ENCODE results near the gene PGA3.

PGA3 gene

GRCh38 chr11:61162092-61162941, 41.0 kb upstream of the PGA3 start:
- TF ChIP-seq POLR2AphosphoS5 (IDR thresholded peaks at IDR 0.05; ENCODE audit: low read depth, low read length) = no peak
- no peak for TF ChIP-seq SIN3A (IDR thresholded peaks at IDR 0.05; ENCODE audit: borderline replicate concordance, insufficient read depth, low read length)
- no peak for TF ChIP-seq REST (IDR thresholded peaks at IDR 0.05; ENCODE audit: insufficient read depth in 1 of 2, low read depth in 2 of 2, low read length in 2 of 2)
- no peak for TF ChIP-seq TAF1 (IDR thresholded peaks at IDR 0.05; ENCODE audit: borderline replicate concordance, insufficient read depth, low read length)
- TF ChIP-seq FOXP2 (optimal IDR thresholded peaks at IDR 0.05; ENCODE audit: borderline replicate concordance, extremely low read depth, extremely low read length, insufficient read depth) = no peak

- TF ChIP-seq TAF1 (IDR thresholded peaks at IDR 0.05; ENCODE audit: borderline replicate concordance, insufficient read depth, low read length) (no peak), POLR2AphosphoS5 (IDR thresholded peaks at IDR 0.05; ENCODE audit: low read depth, low read length) (no peak), FOXP2 (optimal IDR thresholded peaks at IDR 0.05; ENCODE audit: borderline replicate concordance, extremely low read depth, extremely low read length, insufficient read depth) (no peak), SIN3A (IDR thresholded peaks at IDR 0.05; ENCODE audit: borderline replicate concordance, insufficient read depth, low read length) (no peak), REST (IDR thresholded peaks at IDR 0.05; ENCODE audit: insufficient read depth in 1 of 2, low read depth in 2 of 2, low read length in 2 of 2) (no peak)
These were observed 40.3 kb upstream of the PGA3 start for GRCh38 chr11:61163021-61163420.

GRCh38 chr11:61163714-61164605, 39.4 kb upstream of the PGA3 start:
- TF ChIP-seq REST (IDR thresholded peaks at IDR 0.05; ENCODE audit: insufficient read depth in 1 of 2, low read depth in 2 of 2, low read length in 2 of 2) = no peak
- TF ChIP-seq SIN3A (IDR thresholded peaks at IDR 0.05; ENCODE audit: borderline replicate concordance, insufficient read depth, low read length) = no peak
- no peak for TF ChIP-seq FOXP2 (optimal IDR thresholded peaks at IDR 0.05; ENCODE audit: borderline replicate concordance, extremely low read depth, extremely low read length, insufficient read depth)
- TF ChIP-seq TAF1 (IDR thresholded peaks at IDR 0.05; ENCODE audit: borderline replicate concordance, insufficient read depth, low read length) = no peak
- no peak for TF ChIP-seq POLR2AphosphoS5 (IDR thresholded peaks at IDR 0.05; ENCODE audit: low read depth, low read length)

GRCh38 chr11:61164606-61165424, 38.5 kb upstream of the PGA3 start:
- TF ChIP-seq TAF1 (IDR thresholded peaks at IDR 0.05; ENCODE audit: borderline replicate concordance, insufficient read depth, low read length) = no peak
- no peak for TF ChIP-seq POLR2AphosphoS5 (IDR thresholded peaks at IDR 0.05; ENCODE audit: low read depth, low read length)
- TF ChIP-seq SIN3A (IDR thresholded peaks at IDR 0.05; ENCODE audit: borderline replicate concordance, insufficient read depth, low read length) = no peak
- no peak for TF ChIP-seq REST (IDR thresholded peaks at IDR 0.05; ENCODE audit: insufficient read depth in 1 of 2, low read depth in 2 of 2, low read length in 2 of 2)
- no peak for TF ChIP-seq FOXP2 (optimal IDR thresholded peaks at IDR 0.05; ENCODE audit: borderline replicate concordance, extremely low read depth, extremely low read length, insufficient read depth)

All from PFSK-1 (cell line).